MM.1S (cell line): ENCODE measurements around the gene TMEM119.

Experiments used
- EZH2 ChIP-seq: fragments of 300-600 bp; sonication (generic); optimal IDR thresholded peaks from 2 replicates; pipeline ENCODE3; 2017; ENCODE audit warnings: low read depth, mild to moderate bottlenecking, antibody characterized with exemption, low read length, mixed read lengths
- EZH2phosphoT487 ChIP-seq: fragments of 300-600 bp; sonication (generic); IDR thresholded peaks from 2 replicates; pipeline ENCODE4 v1.6.1; 2018; ENCODE audit warnings: antibody characterized with exemption, low read length
- TF ChIP-seq, protein P1 (sequence below): fragments of 300-600 bp; sonication (generic); IDR thresholded peaks from 2 replicates; pipeline ENCODE4 v1.5.1; 2016; ENCODE audit warnings: antibody characterized with exemption, low read length, mixed read lengths

DNA sequence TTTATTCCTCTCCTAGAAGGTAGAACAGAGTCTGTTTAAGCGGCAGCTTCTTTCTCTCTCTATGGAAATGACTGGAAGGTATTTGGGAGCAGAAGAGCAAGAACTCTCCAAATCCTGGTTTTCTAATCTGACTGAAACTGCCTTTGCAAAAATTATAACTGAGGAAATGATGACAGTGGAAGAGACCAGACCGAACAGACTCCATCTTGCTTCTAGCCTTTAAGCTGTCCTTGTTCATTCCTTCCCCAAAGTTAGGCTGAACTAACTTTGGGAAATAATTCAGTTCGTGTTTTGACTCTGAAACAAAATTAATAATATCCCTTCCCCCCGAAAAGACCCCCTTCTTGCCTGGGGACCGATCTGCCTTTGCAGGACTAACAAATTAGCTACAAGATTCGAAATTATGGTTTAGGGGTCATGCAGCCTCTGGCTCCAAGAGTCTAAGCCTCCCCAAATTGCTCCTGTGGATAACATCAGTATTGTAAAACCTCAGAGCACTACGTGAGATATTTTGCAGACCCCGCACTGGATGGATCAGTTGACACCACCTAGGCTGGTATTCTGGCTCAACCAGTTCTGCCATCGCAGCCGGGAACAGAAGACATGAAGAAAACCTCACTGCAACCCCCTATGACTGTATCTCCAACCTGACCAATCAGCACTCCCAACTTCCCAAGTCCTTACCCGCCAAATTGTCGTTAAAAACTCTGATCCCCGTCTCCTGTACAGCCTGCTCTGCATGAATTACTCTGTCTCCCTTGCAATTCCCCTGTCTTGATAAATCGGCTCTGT, 21.7 kb upstream of the TMEM119 start:
- TF ChIP-seq, protein P1, sequence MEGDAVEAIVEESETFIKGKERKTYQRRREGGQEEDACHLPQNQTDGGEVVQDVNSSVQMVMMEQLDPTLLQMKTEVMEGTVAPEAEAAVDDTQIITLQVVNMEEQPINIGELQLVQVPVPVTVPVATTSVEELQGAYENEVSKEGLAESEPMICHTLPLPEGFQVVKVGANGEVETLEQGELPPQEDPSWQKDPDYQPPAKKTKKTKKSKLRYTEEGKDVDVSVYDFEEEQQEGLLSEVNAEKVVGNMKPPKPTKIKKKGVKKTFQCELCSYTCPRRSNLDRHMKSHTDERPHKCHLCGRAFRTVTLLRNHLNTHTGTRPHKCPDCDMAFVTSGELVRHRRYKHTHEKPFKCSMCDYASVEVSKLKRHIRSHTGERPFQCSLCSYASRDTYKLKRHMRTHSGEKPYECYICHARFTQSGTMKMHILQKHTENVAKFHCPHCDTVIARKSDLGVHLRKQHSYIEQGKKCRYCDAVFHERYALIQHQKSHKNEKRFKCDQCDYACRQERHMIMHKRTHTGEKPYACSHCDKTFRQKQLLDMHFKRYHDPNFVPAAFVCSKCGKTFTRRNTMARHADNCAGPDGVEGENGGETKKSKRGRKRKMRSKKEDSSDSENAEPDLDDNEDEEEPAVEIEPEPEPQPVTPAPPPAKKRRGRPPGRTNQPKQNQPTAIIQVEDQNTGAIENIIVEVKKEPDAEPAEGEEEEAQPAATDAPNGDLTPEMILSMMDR, result no peak
- no peak for TF ChIP-seq EZH2
- TF ChIP-seq EZH2phosphoT487, result no peak
